ENCODE measurements around the gene DMD. TPM values are rescaled to one million over a fixed set of nuclear protein-coding genes. Genes with fewer than 3 reads are reported as not detected.
A peak's percentile ranks its signal among the peaks of the same experiment; 100 is the strongest.

The DMD gene
- total and polyA plus RNA-seq, 2 of the 8 experiments (the other 6 are each of a cell fraction or from before 2014, with no cell fraction given), result 4.8 to 7.4 TPM

GRCh38 chrX:31988975-31989374, 1222.4 kb downstream of the DMD start:
- Histone ChIP-seq H3K27ac (ENCODE audit: low read depth, low read length) (no peak overlapping the region), H3K4me1 (replicated peaks in 1 of 4; ENCODE audit: control insufficient read depth in 3 of 4, insufficient read depth in 4 of 4, low read length in 3 of 4) (no peaks in the 10 kb centered on the region; a peak in 1 of 7 replicates), H4K8ac (ENCODE audit: extremely low read depth, insufficient read depth, low read length) (no peak overlapping the region), H4K5ac (ENCODE audit: insufficient read length, low read depth, low read length) (no peak overlapping the region), H4K91ac (replicated peaks; ENCODE audit: insufficient read length, low read length) (no peak overlapping the region), H2BK120ac (replicated peaks; ENCODE audit: low read depth, low read length) (no peak overlapping the region), H2BK15ac (ENCODE audit: low read length) (no peak overlapping the region), H3K56ac (replicated peaks; ENCODE audit: insufficient read length, low read depth, low read length) (no peak overlapping the region), H3K18ac (ENCODE audit: extremely low read depth, low read length) (no peak overlapping the region), H2BK20ac (ENCODE audit: low read length) (no peak overlapping the region), H3K79me1 (ENCODE audit: low read depth, low read length) (no peaks in the 10 kb centered on the region), H2AK5ac (ENCODE audit: low read depth, low read length) (no peak overlapping the region), H3K23ac (ENCODE audit: insufficient read length) (no peak overlapping the region), H3K36me3 (ENCODE audit: control insufficient read depth in 2 of 4, insufficient read depth in 4 of 4, low read length in 3 of 4) (no peaks in the 10 kb centered on the region), H3K4me2 (ENCODE audit: insufficient read depth in 1 of 2, low read depth in 2 of 2, low read length in 2 of 2) (no peak overlapping the region), H3K23me2 (ENCODE audit: low read depth, low read length) (no peaks in the 10 kb centered on the region), H3K27me3 (replicated peaks in 1 of 4; ENCODE audit: control insufficient read depth in 3 of 4, extremely low read depth in 1 of 4, insufficient read depth in 3 of 4, low read length in 3 of 4) (no peaks in the 10 kb centered on the region), H2BK5ac (ENCODE audit: low read depth, low read length) (no peak overlapping the region), H3K9ac (replicated peaks in 1 of 4; ENCODE audit: extremely low read depth in 1 of 4, low read depth in 3 of 4, low read length in 3 of 4) (no peak overlapping the region), H4K20me1 (replicated peaks in 1 of 2; ENCODE audit: control insufficient read depth in 1 of 2, insufficient read depth in 2 of 2, low read length in 2 of 2) (no peaks in the 10 kb centered on the region), H2BK12ac (ENCODE audit: low read depth, low read length) (no peak overlapping the region), H2AFZ (ENCODE audit: low read length) (no peak overlapping the region), H3K9me3 (ENCODE audit: insufficient read depth in 2 of 2, low read depth in 1 of 2, low read length in 1 of 2) (no peaks in the 10 kb centered on the region), H3K14ac (ENCODE audit: insufficient read length) (no peak overlapping the region), H3K4ac (replicated peaks; ENCODE audit: insufficient read length, low read depth, low read length) (no peak overlapping the region), H3K4me3 (ENCODE audit: extremely low read depth in 1 of 4, insufficient read depth in 2 of 4, low read depth in 3 of 4, low read length in 4 of 4) (no peak overlapping the region), H3K79me2 (ENCODE audit: control insufficient read depth in 1 of 2, insufficient read depth in 2 of 2, low read length in 2 of 2) (no peaks in the 10 kb centered on the region)
- 93% methylated on average over 5 of the region's 5 CpGs; no CpG with 5 or more reads in 1 of the 2 experiments for WGBS, 2 experiments (ENCODE audit: extremely low coverage in 1 of 2, insufficient coverage in 1 of 2, insufficient read length in 1 of 2, insufficient replicate concordance in 2 of 2, low coverage in 1 of 2, low lambda C conversion rate in 2 of 2, missing lambda C conversion rate in 1 of 2)
- FAIRE-seq (no peak), DNase-seq (ENCODE audit: low read depth in 1 of 2, low spot score in 2 of 2) (no peak)
- POLR2A ChIA-PET (ENCODE audit: partially characterized antibody), result no interaction called here
- TF ChIP-seq EP300 (IDR thresholded peaks at IDR 0.05; ENCODE audit: borderline replicate concordance in 1 of 2, low read depth in 2 of 2, low read length in 2 of 2) (no peak), YY1 (IDR thresholded peaks at IDR 0.05; ENCODE audit: low read depth, low read length) (no peak)
- TF ChIP-seq, protein P1, sequence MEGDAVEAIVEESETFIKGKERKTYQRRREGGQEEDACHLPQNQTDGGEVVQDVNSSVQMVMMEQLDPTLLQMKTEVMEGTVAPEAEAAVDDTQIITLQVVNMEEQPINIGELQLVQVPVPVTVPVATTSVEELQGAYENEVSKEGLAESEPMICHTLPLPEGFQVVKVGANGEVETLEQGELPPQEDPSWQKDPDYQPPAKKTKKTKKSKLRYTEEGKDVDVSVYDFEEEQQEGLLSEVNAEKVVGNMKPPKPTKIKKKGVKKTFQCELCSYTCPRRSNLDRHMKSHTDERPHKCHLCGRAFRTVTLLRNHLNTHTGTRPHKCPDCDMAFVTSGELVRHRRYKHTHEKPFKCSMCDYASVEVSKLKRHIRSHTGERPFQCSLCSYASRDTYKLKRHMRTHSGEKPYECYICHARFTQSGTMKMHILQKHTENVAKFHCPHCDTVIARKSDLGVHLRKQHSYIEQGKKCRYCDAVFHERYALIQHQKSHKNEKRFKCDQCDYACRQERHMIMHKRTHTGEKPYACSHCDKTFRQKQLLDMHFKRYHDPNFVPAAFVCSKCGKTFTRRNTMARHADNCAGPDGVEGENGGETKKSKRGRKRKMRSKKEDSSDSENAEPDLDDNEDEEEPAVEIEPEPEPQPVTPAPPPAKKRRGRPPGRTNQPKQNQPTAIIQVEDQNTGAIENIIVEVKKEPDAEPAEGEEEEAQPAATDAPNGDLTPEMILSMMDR (IDR thresholded peaks at IDR 0.05; ENCODE audit: control extremely low read depth in 1 of 3, insufficient read depth in 1 of 3, low read depth in 1 of 3, low read length in 3 of 3), result peak in 1 of 3 experiments; percentile 21; a peak in 1 of 4 replicates
- CTCF ChIA-PET (ENCODE audit: partially characterized antibody), result interaction anchor here (1.5 kb wide), 1 partner anchor 7 kb away, joined by 3 read pairs; no protein-coding TSS in a partner anchor

Data from H1 (cell line).